Activated CD4-positive, alpha-beta T cell treated with anti-CD3 and anti-CD28 coated beads for 48 hours (primary cell): Measurements from ENCODE around the gene MACROD2.

Experiments
- DNase-seq: peaks from one replicate; pipeline ENCODE4 v3.0.0-alpha.2; 2020

The MACROD2 gene

GRCh38 chr20:14609328-14610221, 614.3 kb downstream of the MACROD2 start:
- DNase-seq = no peak

- DNase-seq = no peak
Measured at GRCh38 chr20:14611479-14611878, 616.2 kb downstream of the MACROD2 start.

GRCh38 chr20:14612391-14612790, 617.1 kb downstream of the MACROD2 start:
- no peak for DNase-seq

- no peak for DNase-seq
Measured at GRCh38 chr20:14616003-14616402, 620.7 kb downstream of the MACROD2 start.

GRCh38 chr20:14617123-14617522, 621.8 kb downstream of the MACROD2 start:
- no peak for DNase-seq

GRCh38 chr20:14619411-14619810, 624.1 kb downstream of the MACROD2 start:
- no peak for DNase-seq

- no peak for DNase-seq
Measured at GRCh38 chr20:14622796-14623195, 627.5 kb downstream of the MACROD2 start.

- DNase-seq = no peak
Measured at GRCh38 chr20:14631011-14631410, 635.7 kb downstream of the MACROD2 start.

- DNase-seq = no peak
Measured at GRCh38 chr20:14632906-14633305, 637.6 kb downstream of the MACROD2 start.

GRCh38 chr20:14633507-14633906, 638.2 kb downstream of the MACROD2 start:
- no peak for DNase-seq

- no peak for DNase-seq
Measured at GRCh38 chr20:14634665-14635064, 639.3 kb downstream of the MACROD2 start.

- no peak for DNase-seq
Measured at GRCh38 chr20:14637441-14637840, 642.1 kb downstream of the MACROD2 start.

- DNase-seq = no peak
Measured at GRCh38 chr20:14643146-14643545, 647.8 kb downstream of the MACROD2 start.

- DNase-seq = no peak
Measured at GRCh38 chr20:14643556-14643955, 648.2 kb downstream of the MACROD2 start.

GRCh38 chr20:14644306-14645097, 649.2 kb downstream of the MACROD2 start:
- no peak for DNase-seq

GRCh38 chr20:14647016-14647415, 651.7 kb downstream of the MACROD2 start:
- DNase-seq = no peak

- DNase-seq = no peak
Measured at GRCh38 chr20:14649662-14650061, 654.3 kb downstream of the MACROD2 start.

GRCh38 chr20:14657266-14658005, 662.1 kb downstream of the MACROD2 start:
- no peak for DNase-seq

GRCh38 chr20:14664101-14664500, 668.8 kb downstream of the MACROD2 start:
- no peak for DNase-seq

- DNase-seq = no peak
Measured at GRCh38 chr20:14666696-14667095, 671.4 kb downstream of the MACROD2 start.

- DNase-seq = no peak
Measured at GRCh38 chr20:14667226-14667625, 671.9 kb downstream of the MACROD2 start.

- no peak for DNase-seq
Measured at GRCh38 chr20:14672066-14672465, 676.8 kb downstream of the MACROD2 start.

GRCh38 chr20:14673164-14673563, 677.8 kb downstream of the MACROD2 start:
- DNase-seq = no peak
